KMS-11 (cell line): ENCODE measurements around the gene SLC24A4.
A peak's percentile ranks its signal among the peaks of the same experiment; 100 is the strongest.

Experiments
- H2AFZ ChIP-seq: fragments of 200-600 bp; sonication (generic); 2 replicates; pipeline ENCODE4 v1.6.1; 2016; ENCODE audit warnings: antibody characterized with exemption, mixed run types, low read depth
- H3K27ac ChIP-seq: fragments of 200-600 bp; sonication (generic); 2 replicates; pipeline ENCODE4 v1.6.1; 2016; ENCODE audit warnings: mild to moderate bottlenecking, mixed run types
- H3K27me3 ChIP-seq: fragments of 200-600 bp; sonication (generic); 2 replicates; pipeline ENCODE4 v1.6.1; 2017; ENCODE audit warnings: mild to moderate bottlenecking, low read depth, mixed run types, moderate library complexity; ENCODE audit not compliant: insufficient read depth
- H3K36me3 ChIP-seq: fragments of 200-600 bp; sonication (generic); 2 replicates; pipeline ENCODE4 v1.6.1; 2017; ENCODE audit warnings: mild to moderate bottlenecking, mixed run types; ENCODE audit not compliant: insufficient read depth
- H3K4me1 ChIP-seq: fragments of 200-600 bp; sonication (generic); 2 replicates; pipeline ENCODE4 v1.6.1; 2016; ENCODE audit warnings: mild to moderate bottlenecking, low read depth, mixed run types; ENCODE audit not compliant: poor library complexity, severe bottlenecking
- H3K4me2 ChIP-seq: fragments of 200-600 bp; sonication (generic); 2 replicates; pipeline ENCODE4 v1.7.0; 2016; ENCODE audit warnings: mild to moderate bottlenecking, mixed run types
- H3K4me3 ChIP-seq: fragments of 200-600 bp; sonication (generic); IDR thresholded peaks from 2 replicates; pipeline ENCODE4 v1.6.1; 2017; ENCODE audit warnings: low read depth, low read length, mixed read lengths; ENCODE audit not compliant: insufficient read depth
- H3K79me2 ChIP-seq: fragments of 200-600 bp; sonication (generic); 2 replicates; pipeline ENCODE4 v1.6.1; 2016; ENCODE audit warnings: low read depth, mixed run types; ENCODE audit not compliant: insufficient read depth
- H3K9ac ChIP-seq: fragments of 200-600 bp; sonication (generic); 2 replicates; pipeline ENCODE4 v1.6.1; 2016; ENCODE audit warnings: mild to moderate bottlenecking, mixed run types
- H4K20me1 ChIP-seq: fragments of 200-600 bp; sonication (generic); 2 replicates; pipeline ENCODE4 v1.6.1; 2016; ENCODE audit warnings: mild to moderate bottlenecking, mixed run types; ENCODE audit not compliant: insufficient read depth
- CTCF ChIP-seq: fragments of 200-600 bp; sonication (generic); conservative IDR thresholded peaks from 2 replicates; pipeline ENCODE4 v1.6.1; 2017; ENCODE audit warnings: low read depth, mild to moderate bottlenecking, antibody characterized with exemption, low read length, moderate library complexity, mixed read lengths

The SLC24A4 gene

GRCh38 chr14:92493024-92493423, 170.1 kb downstream of the SLC24A4 start:
- Histone ChIP-seq H3K36me3 (no peaks in the 10 kb centered on the region), H3K4me3 (no peak overlapping the region), H3K79me2 (no peaks in the 10 kb centered on the region), H3K9ac (no peak overlapping the region), H2AFZ (no peak overlapping the region), H4K20me1 (no peaks in the 10 kb centered on the region), H3K4me1 (peaks cover 35% of the 10 kb centered on the region), H3K27ac (no peak overlapping the region), H3K4me2 (no peak overlapping the region; the same call in 1 of the 2 replicates), H3K27me3 (no peaks in the 10 kb centered on the region)
- no peak for TF ChIP-seq CTCF

- Histone ChIP-seq H3K4me2 (peak overlapping the region; percentile 74), H4K20me1 (no peaks in the 10 kb centered on the region), H3K36me3 (no peaks in the 10 kb centered on the region), H3K27me3 (no peaks in the 10 kb centered on the region), H3K4me3 (no peak overlapping the region), H3K4me1 (peaks cover 35% of the 10 kb centered on the region), H3K79me2 (no peaks in the 10 kb centered on the region), H2AFZ (no peak overlapping the region), H3K27ac (0 out of 2 replicates have a peak overlapping the region, but pooled peaks have one; percentile 82), H3K9ac (no peak overlapping the region)
- TF ChIP-seq CTCF: no peak
These were observed 170.5 kb downstream of the SLC24A4 start for GRCh38 chr14:92493492-92493891.

GRCh38 chr14:92494512-92494911, 171.5 kb downstream of the SLC24A4 start:
- Histone ChIP-seq H3K4me3 (no peak overlapping the region), H3K4me1 (peaks cover 35% of the 10 kb centered on the region), H3K4me2 (peak overlapping the region; percentile 74), H3K27me3 (no peaks in the 10 kb centered on the region), H4K20me1 (no peaks in the 10 kb centered on the region), H3K36me3 (no peaks in the 10 kb centered on the region), H3K9ac (peak overlapping the region; percentile 45; the same call in 1 of the 2 replicates), H2AFZ (peak overlapping the region; percentile 30; the same call in 1 of the 2 replicates), H3K27ac (peak overlapping the region; percentile 82), H3K79me2 (no peaks in the 10 kb centered on the region)
- TF ChIP-seq CTCF: no peak

GRCh38 chr14:92495027-92495426, 172.1 kb downstream of the SLC24A4 start:
- peaks cover 35% of the 10 kb centered on the region for H3K4me1 ChIP-seq
- H3K79me2 ChIP-seq: no peaks in the 10 kb centered on the region
- no peak overlapping the region for H3K4me3 ChIP-seq
- H2AFZ ChIP-seq: peak overlapping the region; percentile 30; the same call in 1 of the 2 replicates
- H3K27ac ChIP-seq: peak overlapping the region; percentile 82
- no peak for TF ChIP-seq CTCF
- peak overlapping the region; percentile 18; the same call in 1 of the 2 replicates for H3K9ac ChIP-seq
- H3K4me2 ChIP-seq: peak overlapping the region; percentile 74
- H4K20me1 ChIP-seq: no peaks in the 10 kb centered on the region
- no peaks in the 10 kb centered on the region for H3K36me3 ChIP-seq
- H3K27me3 ChIP-seq: no peaks in the 10 kb centered on the region
